T1000 (cell line): ENCODE data around the gene ANXA2.
"Not testable (repeated sequence)": the region's sequence is repeated elsewhere in the genome, so short reads cannot be mapped to it uniquely, and the experiment has no call there.

Experiments
- DNase-seq: peaks from one replicate; lab custom pipeline; 2025; ENCODE audit warnings: mixed read lengths; lab: John Stamatoyannopoulos, UW

ANXA2 gene

DNA sequence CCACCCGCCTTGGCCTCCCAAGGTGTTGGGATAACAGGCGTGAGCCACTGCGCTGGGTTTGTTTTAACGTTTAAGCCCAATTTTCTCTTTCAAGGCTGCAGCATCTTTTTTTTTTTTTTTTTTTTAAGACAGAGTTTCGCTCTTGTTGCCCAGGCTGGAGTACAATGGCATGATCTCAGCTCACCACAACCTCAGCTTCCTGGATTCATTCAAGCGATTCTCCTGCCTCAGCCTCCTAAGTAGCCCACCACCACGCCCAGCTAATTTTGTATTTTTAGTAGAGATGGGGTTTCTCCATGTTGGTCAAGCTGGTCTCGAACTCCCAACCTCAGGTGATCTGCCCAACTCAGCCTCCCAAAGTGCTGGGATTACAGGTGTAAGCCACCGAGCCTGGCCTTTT is 12.6 kb upstream of the ANXA2 start:
- DNase-seq = not testable (repeated sequence)

DNA sequence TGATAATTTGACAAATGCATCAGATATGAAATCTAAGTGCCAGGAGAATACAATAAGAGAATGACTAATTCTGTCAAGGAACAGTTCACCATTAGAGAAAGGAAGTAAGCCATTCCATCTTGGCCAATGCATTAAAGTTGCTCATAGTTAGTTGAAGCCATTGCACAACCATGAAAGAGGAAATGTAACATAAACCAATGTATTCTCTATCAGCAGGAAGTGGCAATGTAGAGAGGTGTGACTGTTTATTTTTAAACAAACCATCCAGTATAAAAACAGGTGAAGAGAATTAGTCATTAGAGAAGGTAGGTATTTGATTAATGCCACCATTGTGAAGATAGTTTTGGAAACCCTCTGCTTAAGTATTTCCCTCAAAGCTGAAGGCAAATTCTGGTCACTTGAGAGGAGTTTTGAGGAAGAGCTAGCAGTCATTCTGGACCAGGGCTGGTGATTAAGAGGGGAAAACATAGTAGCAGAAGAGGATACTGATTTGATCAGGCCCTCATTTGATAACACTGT is 10.7 kb upstream of the ANXA2 start:
- DNase-seq = no peak

- DNase-seq = peak; percentile 26
These were observed 9.6 kb upstream of the ANXA2 start for GRCh38 chr15:60407415-60407805.

DNA sequence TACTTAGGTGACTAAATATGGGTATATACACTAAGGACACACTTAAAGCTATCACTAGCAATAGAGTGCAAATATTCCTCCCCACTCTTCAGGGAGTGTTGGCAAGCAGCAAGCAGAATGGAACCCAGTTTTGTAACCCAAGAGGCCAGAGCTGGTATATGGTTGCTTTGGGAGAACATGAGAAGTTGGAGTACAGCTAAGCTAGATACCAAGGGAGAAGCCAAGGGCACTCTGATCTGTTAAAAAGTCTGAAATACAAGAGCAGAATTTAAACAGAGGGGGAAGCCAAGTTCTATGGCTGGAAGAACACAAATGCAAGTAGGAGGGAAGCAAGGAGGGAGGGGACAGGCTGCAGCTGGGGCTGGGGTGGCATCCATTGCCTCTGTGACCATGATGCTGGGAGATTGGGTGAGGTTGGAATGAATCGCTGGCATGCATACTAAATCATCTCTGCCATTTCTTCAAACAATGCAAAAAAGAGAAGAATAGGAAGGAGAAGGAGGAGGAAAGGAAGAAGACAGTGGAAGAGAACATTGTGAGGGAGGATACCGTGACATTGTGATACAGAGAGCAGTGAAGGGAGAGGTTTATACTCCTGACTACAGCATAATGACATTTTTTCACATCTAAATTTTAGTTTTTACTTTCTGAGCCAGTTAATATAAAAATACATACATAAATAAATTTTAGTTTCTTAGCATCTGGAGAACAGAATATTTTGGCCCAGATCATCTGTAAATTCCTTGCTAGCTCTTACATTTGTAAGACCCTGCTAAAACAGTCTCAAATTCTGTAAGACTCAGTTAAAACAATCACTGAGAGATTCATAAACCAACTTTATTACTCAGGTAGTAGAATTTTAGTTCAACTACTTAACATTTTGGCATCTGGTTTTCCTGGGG is 9.0 kb upstream of the ANXA2 start:
- no peak for DNase-seq

- no peak for DNase-seq
These were observed 7.6 kb upstream of the ANXA2 start for GRCh38 chr15:60405399-60405798.

GRCh38 chr15:60404351-60404750 is 6.6 kb upstream of the ANXA2 start:
- DNase-seq = not testable (repeated sequence)

- no peak for DNase-seq
These were observed 3.2 kb upstream of the ANXA2 start for GRCh38 chr15:60400944-60401343.

GRCh38 chr15:60399931-60400330 is 2.1 kb upstream of the ANXA2 start:
- DNase-seq = no peak

GRCh38 chr15:60399246-60399915 is 1.6 kb upstream of the ANXA2 start:
- DNase-seq = no peak

DNA sequence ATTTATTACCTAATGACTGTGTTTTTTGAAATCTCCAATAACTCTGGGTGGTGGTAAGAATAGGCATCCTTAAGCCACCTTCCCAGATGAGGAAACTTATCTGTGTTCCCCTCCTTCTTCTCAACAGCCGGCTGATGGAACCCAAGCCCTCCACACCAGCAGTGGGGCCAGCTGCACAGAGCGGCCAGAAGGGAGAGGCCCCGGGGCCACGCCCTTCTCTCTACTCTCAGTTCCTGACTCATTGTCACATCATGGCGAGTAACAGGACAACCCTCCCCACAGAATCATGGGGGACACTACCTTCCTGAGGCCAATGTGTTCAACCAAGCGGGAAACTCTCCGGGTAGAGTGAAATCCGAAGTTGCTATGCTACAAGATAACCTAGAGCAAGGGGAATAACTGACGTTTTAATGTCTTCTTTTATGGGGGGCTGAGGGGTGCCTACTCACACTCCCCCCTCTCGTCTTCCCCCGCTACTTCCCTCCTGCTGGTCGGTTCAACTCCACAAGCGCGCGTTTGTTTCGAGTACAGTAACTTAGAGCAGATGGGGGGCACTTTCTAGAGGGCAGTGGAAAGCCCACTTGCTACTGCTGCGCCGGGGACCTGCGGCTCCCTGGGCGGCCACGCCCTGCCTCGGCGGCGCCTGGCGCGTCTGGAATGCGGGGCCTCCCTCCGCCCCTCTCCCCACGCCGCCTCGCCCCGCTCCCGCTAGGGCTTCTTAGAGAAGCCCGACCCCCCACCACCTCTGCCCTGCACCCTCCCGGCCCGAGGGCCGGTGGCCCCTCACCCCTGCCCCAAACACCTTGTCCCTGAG is 621 bp downstream of the ANXA2 start:
- DNase-seq = peak; percentile 42

DNA sequence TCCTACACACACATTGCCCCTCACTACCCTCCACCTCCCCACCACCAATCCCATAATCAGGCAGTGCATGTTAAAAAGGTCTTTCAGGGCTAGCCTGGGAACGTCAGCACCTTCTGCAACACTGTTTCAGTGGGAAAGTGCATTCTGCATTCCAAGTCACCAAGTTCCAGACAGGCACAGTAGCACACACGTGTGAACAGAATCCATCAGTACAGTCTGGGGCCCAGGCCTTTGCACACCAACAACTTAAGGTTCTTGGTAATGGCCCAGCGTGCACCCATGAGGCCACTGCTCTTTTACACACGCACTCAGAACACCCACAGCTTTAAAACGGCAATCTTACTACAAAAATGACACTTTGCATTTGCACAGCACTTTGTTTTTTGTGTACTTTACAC is 1.2 kb downstream of the ANXA2 start:
- no peak for DNase-seq

- DNase-seq = no peak
These were observed 1.7 kb downstream of the ANXA2 start for GRCh38 chr15:60396100-60396499.

GRCh38 chr15:60395276-60396011 is 2.3 kb downstream of the ANXA2 start:
- no peak for DNase-seq

- no peak for DNase-seq
These were observed 3.1 kb downstream of the ANXA2 start for GRCh38 chr15:60394689-60395097.

DNA sequence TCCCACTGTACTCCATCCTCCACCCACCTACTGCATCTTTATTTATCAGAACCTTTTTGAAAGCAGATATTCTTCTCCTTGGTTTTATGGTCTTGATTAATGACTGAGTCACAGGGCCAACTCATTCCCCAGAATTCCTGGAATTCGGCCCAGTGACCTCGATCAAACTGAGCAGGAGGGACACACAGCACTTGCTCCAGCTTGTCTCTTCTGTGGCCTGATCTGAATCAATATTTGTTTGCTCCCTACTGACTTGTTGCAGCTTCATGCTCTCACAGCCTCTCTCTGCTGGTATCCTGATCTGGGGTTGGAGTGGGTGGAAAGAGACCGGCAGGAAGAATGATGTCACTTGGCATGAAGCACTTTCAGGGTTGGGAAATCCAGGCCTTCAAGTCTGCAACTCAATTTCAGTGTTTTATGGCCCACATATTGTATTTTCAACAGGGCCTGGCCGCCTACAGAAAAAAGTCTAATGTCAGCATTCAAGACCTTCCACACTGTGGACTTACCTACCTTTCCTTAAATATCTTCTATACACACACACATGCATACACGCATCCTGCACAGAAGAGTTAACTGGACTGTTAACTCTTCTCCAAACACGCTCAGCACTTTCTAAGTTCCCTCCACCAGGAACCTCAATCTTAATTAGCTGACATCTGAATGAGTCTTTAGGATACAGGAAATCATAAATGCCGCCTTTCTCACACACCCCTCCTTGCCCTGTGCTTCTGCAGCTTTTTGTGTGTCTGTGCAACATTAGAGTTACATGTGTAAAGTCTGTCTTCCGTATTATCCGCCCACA is 4.6 kb downstream of the ANXA2 start:
- peak; percentile 80 for DNase-seq

DNA sequence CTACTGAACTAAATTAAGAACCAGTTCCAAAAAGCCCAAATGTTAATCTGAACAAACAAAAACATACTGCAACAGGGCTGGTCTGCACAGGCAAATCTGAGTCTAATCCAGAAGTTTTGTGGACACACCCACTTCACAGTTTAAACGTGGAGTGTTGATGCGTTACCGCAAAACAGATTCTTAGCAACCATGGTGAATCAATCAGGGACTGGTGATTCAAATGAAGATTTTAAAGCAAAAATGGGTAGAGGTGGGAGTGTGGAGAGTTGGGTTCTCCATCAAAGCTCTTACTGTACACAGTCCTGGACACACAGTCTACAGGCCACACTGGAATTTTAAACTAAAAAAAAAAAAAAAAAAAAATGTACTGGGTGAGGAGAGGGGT is 5.2 kb downstream of the ANXA2 start:
- DNase-seq = peak; percentile 45

- DNase-seq = no peak
These were observed 6.0 kb downstream of the ANXA2 start for GRCh38 chr15:60391722-60392315.

- peak; percentile 51 for DNase-seq
These were observed 6.8 kb downstream of the ANXA2 start for GRCh38 chr15:60390871-60391501.

DNA sequence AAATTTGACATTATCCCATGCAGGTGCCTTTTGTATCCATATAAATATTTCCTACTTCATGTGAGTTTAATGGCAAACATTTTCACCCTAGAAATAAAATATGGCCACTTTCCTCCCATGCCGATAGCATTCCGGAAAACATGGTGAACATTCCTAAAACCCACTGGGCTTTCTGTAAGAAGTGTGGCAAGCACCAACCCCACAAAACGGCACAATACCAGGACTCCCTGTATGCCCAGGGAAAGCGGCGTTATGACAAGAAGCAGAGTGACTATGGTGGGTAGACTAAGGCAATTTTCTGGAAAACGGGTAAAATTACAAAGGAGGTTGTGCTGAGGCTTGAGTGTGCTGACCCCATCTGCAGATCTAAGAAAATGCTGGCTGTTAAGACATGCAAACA is 7.6 kb downstream of the ANXA2 start:
- DNase-seq = no peak
